Measurements from ENCODE around the gene KNDC1. TPM values are rescaled to one million over a fixed set of nuclear protein-coding genes. Genes with fewer than 3 reads are reported as not detected.
"Not testable (repeated sequence)": the region's sequence is repeated elsewhere in the genome, so short reads cannot be mapped to it uniquely, and the experiment has no call there.

KNDC1 gene
- total RNA-seq, 4 donors from 2014 or later, result 0.42 to 1.7 (median 0.95) TPM

DNA sequence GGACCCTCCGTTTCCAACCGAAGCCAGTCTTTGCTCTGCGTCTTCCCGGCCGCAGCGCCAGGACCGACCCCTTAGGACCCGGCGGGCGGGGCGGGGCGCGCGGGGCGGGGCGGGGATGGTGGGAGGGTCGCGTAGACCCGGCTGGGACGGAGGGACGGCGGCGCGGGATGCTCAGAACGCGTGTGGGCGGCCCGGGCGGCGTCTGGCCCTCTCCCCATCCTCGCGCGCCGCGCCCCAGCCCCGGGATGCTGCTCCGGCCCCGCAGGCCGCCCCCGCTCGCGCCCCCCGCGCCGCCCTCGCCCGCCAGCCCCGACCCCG lies 70.0 kb downstream of the KNDC1 start, which contains the start of gene UTF1:
Gene UTF1 (plus strand): TSS at position 174 of the 318 bp plus-strand sequence. CDS start 72 bp downstream, at position 246.
- no peaks in the 10 kb centered on the region for H3K9me3 ChIP-seq
- peaks cover 0 to 22% (median 17%) of the 10 kb centered on the region in 4 donors for H3K4me1 ChIP-seq
- TF ChIP-seq, protein P1, sequence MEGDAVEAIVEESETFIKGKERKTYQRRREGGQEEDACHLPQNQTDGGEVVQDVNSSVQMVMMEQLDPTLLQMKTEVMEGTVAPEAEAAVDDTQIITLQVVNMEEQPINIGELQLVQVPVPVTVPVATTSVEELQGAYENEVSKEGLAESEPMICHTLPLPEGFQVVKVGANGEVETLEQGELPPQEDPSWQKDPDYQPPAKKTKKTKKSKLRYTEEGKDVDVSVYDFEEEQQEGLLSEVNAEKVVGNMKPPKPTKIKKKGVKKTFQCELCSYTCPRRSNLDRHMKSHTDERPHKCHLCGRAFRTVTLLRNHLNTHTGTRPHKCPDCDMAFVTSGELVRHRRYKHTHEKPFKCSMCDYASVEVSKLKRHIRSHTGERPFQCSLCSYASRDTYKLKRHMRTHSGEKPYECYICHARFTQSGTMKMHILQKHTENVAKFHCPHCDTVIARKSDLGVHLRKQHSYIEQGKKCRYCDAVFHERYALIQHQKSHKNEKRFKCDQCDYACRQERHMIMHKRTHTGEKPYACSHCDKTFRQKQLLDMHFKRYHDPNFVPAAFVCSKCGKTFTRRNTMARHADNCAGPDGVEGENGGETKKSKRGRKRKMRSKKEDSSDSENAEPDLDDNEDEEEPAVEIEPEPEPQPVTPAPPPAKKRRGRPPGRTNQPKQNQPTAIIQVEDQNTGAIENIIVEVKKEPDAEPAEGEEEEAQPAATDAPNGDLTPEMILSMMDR (IDR thresholded peaks at IDR 0.05), result no peak
- TF ChIP-seq POLR2A (IDR thresholded peaks at IDR 0.05; ENCODE audit: low read depth) (no peak), EP300 (IDR thresholded peaks at IDR 0.05) (no peak), POLR2AphosphoS5 (IDR thresholded peaks at IDR 0.05) (no peak)
- H3K4me3 ChIP-seq, result peak within 1 kb of the TSS in 3 of 4 donors; percentile 16 to 29 (median 29)
- 1% methylated on average over 27 of the region's 49 CpGs for WGBS
- no peaks in the 10 kb centered on the region for H3K36me3 ChIP-seq
- DNase-seq (ENCODE audit: extremely low spot score), result no peak
- H3K27ac ChIP-seq (replicated peaks in 1 of 4), result no peak within 1 kb of the TSS
- peaks cover 0 to 98% (median 17%) of the 10 kb centered on the region in 4 donors for H3K27me3 ChIP-seq
- intact Hi-C loops (cut with DNase I), result no loop called here

DNA sequence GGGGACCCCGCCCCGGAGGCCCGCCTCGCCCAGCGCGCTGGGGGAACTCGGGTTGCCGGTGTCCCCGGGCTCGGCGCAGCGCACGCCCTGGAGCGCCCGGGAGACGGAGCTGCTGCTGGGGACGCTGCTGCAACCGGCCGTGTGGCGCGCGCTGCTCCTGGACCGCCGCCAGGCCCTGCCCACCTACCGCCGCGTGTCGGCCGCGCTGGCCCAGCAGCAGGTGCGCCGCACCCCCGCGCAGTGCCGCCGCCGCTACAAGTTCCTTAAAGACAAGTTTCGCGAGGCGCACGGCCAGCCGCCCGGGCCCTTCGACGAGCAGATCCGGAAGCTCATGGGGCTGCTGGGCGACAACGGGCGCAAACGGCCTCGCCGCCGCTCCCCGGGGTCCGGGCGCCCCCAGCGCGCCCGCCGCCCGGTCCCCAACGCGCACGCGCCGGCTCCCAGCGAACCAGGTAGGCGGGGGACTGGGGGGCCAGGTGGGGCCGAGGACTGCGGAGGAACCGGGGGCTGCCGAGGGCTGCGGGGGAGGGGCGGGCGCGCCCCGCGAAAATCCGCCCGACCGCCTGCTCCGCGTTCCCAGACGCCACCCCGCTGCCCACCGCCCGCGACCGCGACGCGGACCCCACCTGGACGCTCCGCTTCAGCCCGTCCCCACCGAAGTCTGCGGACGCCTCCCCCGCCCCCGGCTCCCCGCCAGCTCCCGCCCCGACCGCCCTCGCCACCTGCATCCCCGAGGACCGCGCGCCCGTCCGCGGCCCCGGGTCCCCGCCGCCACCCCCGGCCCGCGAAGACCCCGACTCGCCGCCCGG lies 70.6 kb downstream of the KNDC1 start:
- intact Hi-C loops (cut with DNase I), result no loop called here
- Histone ChIP-seq H3K4me1 (peaks cover 0 to 28% (median 22%) of the 10 kb centered on the region in 4 donors), H3K4me3 (peak overlapping the region in 3 of 4 donors; percentile 16 to 29 (median 29)), H3K9me3 (no peaks in the 10 kb centered on the region), H3K27ac (replicated peaks in 1 of 4) (no peak overlapping the region), H3K27me3 (peaks cover 0 to 98% (median 20%) of the 10 kb centered on the region in 4 donors), H3K36me3 (no peaks in the 10 kb centered on the region)
- DNase-seq (ENCODE audit: extremely low spot score), result no peak
- no CpG with 5 or more reads among the region's 122 CpGs for WGBS
- TF ChIP-seq POLR2AphosphoS5 (IDR thresholded peaks at IDR 0.05) (no peak), EP300 (IDR thresholded peaks at IDR 0.05) (no peak), POLR2A (IDR thresholded peaks at IDR 0.05; ENCODE audit: low read depth) (no peak)
- TF ChIP-seq, protein P1 (IDR thresholded peaks at IDR 0.05), result no peak

DNA sequence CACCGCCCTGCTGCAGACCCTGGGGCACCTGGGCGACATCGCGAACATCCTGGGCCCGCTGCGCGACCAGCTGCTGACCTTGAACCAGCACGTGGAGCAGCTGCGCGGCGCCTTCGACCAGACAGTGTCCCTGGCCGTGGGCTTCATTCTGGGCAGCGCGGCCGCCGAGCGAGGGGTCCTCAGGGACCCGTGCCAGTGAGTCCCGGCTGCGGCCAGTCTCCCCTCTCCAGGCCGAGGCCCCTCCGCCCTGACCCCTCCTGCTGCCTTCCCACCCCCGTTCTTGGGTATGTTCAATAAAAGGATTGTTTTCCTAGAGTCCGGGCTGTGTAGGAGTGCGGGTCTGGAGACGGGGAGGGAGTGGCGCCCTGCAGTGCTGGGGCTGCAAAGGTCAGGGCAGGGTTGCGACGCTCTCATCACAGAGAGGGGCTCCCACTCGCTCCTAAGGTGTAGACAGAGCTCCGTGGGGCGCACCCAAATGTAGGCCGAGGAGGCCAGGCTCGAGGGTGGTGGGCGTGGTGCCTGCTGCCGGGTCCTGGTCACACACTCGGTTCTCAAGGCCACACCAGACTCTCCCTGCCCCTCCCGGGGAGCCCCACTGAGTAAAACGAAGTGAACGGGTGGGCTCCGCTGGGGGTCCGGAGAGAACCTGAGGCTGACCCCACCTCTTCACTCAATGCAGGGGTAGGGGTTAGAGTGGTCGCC lies 71.4 kb downstream of the KNDC1 start:
- Histone ChIP-seq H3K4me3 (no peak overlapping the region), H3K27me3 (peaks cover 0 to 99% (median 27%) of the 10 kb centered on the region in 4 donors), H3K36me3 (no peaks in the 10 kb centered on the region), H3K9me3 (no peaks in the 10 kb centered on the region), H3K27ac (replicated peaks in 1 of 4) (no peak overlapping the region), H3K4me1 (peaks cover 0 to 36% (median 30%) of the 10 kb centered on the region in 4 donors)
- no peak for TF ChIP-seq EP300 (IDR thresholded peaks at IDR 0.05)
- no peak for TF ChIP-seq POLR2AphosphoS5 (IDR thresholded peaks at IDR 0.05)
- no peak for TF ChIP-seq POLR2A (IDR thresholded peaks at IDR 0.05; ENCODE audit: low read depth)
- TF ChIP-seq, protein P1 (IDR thresholded peaks at IDR 0.05), result no peak
- intact Hi-C loops (cut with DNase I), result no loop called here
- no peak for DNase-seq (ENCODE audit: extremely low spot score)
- WGBS, result 30% methylated on average over 19 of the region's 44 CpGs

DNA sequence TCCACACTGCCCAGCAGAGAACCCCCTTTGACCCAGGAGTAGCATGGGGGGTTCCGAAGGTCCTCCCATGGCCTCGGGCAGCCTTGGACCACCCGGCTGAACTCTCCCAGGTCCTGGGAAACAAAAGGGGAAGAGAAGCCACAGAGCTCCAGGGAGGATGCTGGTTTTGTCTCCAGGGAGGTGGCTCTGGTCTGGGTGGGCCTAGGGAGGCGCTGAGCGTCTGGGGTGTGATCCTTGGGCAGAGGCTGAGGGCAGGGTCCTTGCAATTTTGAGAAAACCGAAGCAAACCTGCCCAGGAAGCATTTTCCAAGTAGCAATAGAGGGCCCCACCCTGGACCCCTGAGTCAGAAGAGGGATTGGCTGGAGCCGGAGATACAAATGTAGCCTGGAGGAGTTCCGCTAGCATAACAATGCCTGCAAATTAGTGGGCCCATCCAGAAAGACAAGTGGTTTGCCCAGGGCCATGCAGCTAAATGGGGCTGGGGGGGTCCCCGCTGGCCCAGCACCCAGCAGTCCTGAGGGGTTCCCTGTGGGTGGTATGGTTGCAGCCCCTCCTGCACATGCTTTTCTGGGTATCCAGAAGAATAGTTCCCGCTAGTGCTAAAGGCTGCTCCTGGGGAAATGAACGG lies 72.0 kb downstream of the KNDC1 start:
- Histone ChIP-seq H3K4me3 (no peak overlapping the region), H3K36me3 (no peaks in the 10 kb centered on the region), H3K9me3 (no peaks in the 10 kb centered on the region), H3K27ac (replicated peaks in 1 of 4) (no peak overlapping the region), H3K4me1 (peaks cover 4 to 42% (median 36%) of the 10 kb centered on the region in 4 donors), H3K27me3 (peaks cover 0 to 99% (median 32%) of the 10 kb centered on the region in 4 donors)
- DNase-seq (ENCODE audit: extremely low spot score), result no peak
- WGBS, result 62% methylated on average over 10 of the region's 11 CpGs
- TF ChIP-seq POLR2A (IDR thresholded peaks at IDR 0.05; ENCODE audit: low read depth), result no peak
- TF ChIP-seq, protein P1 (IDR thresholded peaks at IDR 0.05), result no peak
- TF ChIP-seq POLR2AphosphoS5 (IDR thresholded peaks at IDR 0.05), result no peak
- no peak for TF ChIP-seq EP300 (IDR thresholded peaks at IDR 0.05)
- intact Hi-C loops (cut with DNase I), result no loop called here

DNA sequence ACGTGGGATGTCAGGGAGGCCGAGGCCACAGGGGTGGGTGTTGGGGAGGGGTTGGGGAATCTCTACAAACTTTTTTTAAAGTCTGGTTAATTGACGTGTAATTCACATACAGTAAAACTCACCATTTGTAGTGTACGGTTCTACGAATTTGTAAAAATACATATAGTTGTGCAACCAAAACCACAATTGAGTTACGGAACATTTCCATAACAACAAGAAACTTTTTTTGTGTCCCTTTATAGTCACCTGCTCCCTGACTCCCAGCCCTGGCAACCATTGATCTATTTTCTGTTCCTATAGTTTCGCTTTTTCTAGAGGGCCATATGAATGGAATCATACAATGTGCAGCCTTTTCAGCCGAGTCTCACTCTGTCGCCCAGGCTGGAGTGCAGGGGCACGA lies 74.8 kb downstream of the KNDC1 start:
- H3K36me3 ChIP-seq; intact Hi-C loops (cut with DNase I); H3K27ac ChIP-seq (replicated peaks in 1 of 4); DNase-seq (ENCODE audit: extremely low spot score); H3K4me3 ChIP-seq; H3K9me3 ChIP-seq: not testable (repeated sequence)
- Histone ChIP-seq H3K27me3 (peaks cover 0 to 99% (median 41%) of the 10 kb centered on the region in 4 donors), H3K4me1 (peaks cover 6 to 53% (median 43%) of the 10 kb centered on the region in 4 donors)
- 60% methylated on average over 10 of the region's 10 CpGs for WGBS

Measured in esophagus muscularis mucosa (tissue), 4 donors.